ENCODE measurements around the gene SH2D3A.

SH2D3A gene

GRCh38 chr19:6724631-6725492 lies 42.4 kb downstream of the SH2D3A start:
- TF ChIP-seq MYC (IDR thresholded peaks at IDR 0.05; ENCODE audit: low read depth, low read length): no peak
- TF ChIP-seq POLR2A (IDR thresholded peaks at IDR 0.05; ENCODE audit: extremely low read depth, insufficient read length): no peak
- TF ChIP-seq MAX (IDR thresholded peaks at IDR 0.05; ENCODE audit: low read depth, low read length): no peak
- no peak for TF ChIP-seq CTCF (IDR thresholded peaks at IDR 0.05; ENCODE audit: low read depth, low read length)
- no peak for DNase-seq (ENCODE audit: low read depth)
- H3K4me3 ChIP-seq (ENCODE audit: low read depth, low read length): no peak overlapping the region

GRCh38 chr19:6723738-6724137 lies 43.5 kb downstream of the SH2D3A start:
- TF ChIP-seq MYC (IDR thresholded peaks at IDR 0.05; ENCODE audit: low read depth, low read length): no peak
- TF ChIP-seq MAX (IDR thresholded peaks at IDR 0.05; ENCODE audit: low read depth, low read length): no peak
- TF ChIP-seq POLR2A (IDR thresholded peaks at IDR 0.05; ENCODE audit: extremely low read depth, insufficient read length): no peak
- TF ChIP-seq CTCF (IDR thresholded peaks at IDR 0.05; ENCODE audit: low read depth, low read length): no peak
- no peak overlapping the region for H3K4me3 ChIP-seq (ENCODE audit: low read depth, low read length)
- DNase-seq (ENCODE audit: low read depth): peak; percentile 61

GRCh38 chr19:6723108-6723618 lies 44.1 kb downstream of the SH2D3A start:
- no peak overlapping the region for H3K4me3 ChIP-seq (ENCODE audit: low read depth, low read length)
- no peak for TF ChIP-seq CTCF (IDR thresholded peaks at IDR 0.05; ENCODE audit: low read depth, low read length)
- no peak for TF ChIP-seq MYC (IDR thresholded peaks at IDR 0.05; ENCODE audit: low read depth, low read length)
- TF ChIP-seq POLR2A (IDR thresholded peaks at IDR 0.05; ENCODE audit: extremely low read depth, insufficient read length): no peak
- no peak for TF ChIP-seq MAX (IDR thresholded peaks at IDR 0.05; ENCODE audit: low read depth, low read length)
- peak; percentile 34 for DNase-seq (ENCODE audit: low read depth)

- H3K4me3 ChIP-seq (ENCODE audit: low read depth, low read length): no peak overlapping the region
- TF ChIP-seq CTCF (IDR thresholded peaks at IDR 0.05; ENCODE audit: low read depth, low read length) (no peak), POLR2A (IDR thresholded peaks at IDR 0.05; ENCODE audit: extremely low read depth, insufficient read length) (no peak), MAX (IDR thresholded peaks at IDR 0.05; ENCODE audit: low read depth, low read length) (no peak), MYC (IDR thresholded peaks at IDR 0.05; ENCODE audit: low read depth, low read length) (no peak)
- peak; percentile 33 for DNase-seq (ENCODE audit: low read depth)
Observed at GRCh38 chr19:6721773-6722172, 45.5 kb downstream of the SH2D3A start.

GRCh38 chr19:6721138-6721474 lies 46.1 kb downstream of the SH2D3A start:
- TF ChIP-seq MYC (IDR thresholded peaks at IDR 0.05; ENCODE audit: low read depth, low read length) (no peak), CTCF (IDR thresholded peaks at IDR 0.05; ENCODE audit: low read depth, low read length) (no peak), MAX (IDR thresholded peaks at IDR 0.05; ENCODE audit: low read depth, low read length) (no peak), POLR2A (IDR thresholded peaks at IDR 0.05; ENCODE audit: extremely low read depth, insufficient read length) (no peak)
- H3K4me3 ChIP-seq (ENCODE audit: low read depth, low read length): no peak overlapping the region
- no peak for DNase-seq (ENCODE audit: low read depth)
